K562 (cell line): ENCODE results near the gene DIRAS3. TPM values are rescaled to one million over a fixed set of nuclear protein-coding genes. Genes with fewer than 3 reads are reported as not detected.

Experiments used
- ATAC-seq: fragments of 200-7000 bp; cut with Tn5 transposase; 3 replicates; pipeline ENCODE4 v1.9.1; 2020; ENCODE audit warnings: moderate library complexity
- BruUV-seq: library from RNA; stranded (reverse); fragments of 400-500 nt; replicated peaks from 2 replicates; lab custom pipeline; 2021; lab: Mats Ljungman, UMichigan
- CTCF ChIA-PET: fragments of 300-600 bp; formaldehyde crosslinking; extraction: SDS; loops from one replicate; lab custom pipeline; 2021; ENCODE audit warnings: low intra/inter-chr PET ratio; lab: Yijun Ruan, JAX
- POLR2A ChIA-PET: fragments of 300-600, 350-650 bp; sonication (Branson Sonifier 250); formaldehyde crosslinking; extraction: SDS; loops from one replicate; lab custom pipeline; 2021; ENCODE audit warnings: antibody characterized with exemption, inconsistent platforms; lab: Yijun Ruan, JAX
- DNase-seq, 4 experiments: peaks; one replicate each; pipeline versions ENCODE4 v3.0.0 to v3.0.0-alpha.2; 2011 to 2018; ENCODE audit warnings: low spot score in 3 of 4, mixed read lengths in 3 of 4; ENCODE audit errors: extremely low read depth in 1 of 4
- FAIRE-seq: peaks from 2 replicates; lab custom pipeline; 2011; peaks lifted over from hg19 to GRCh38; lab: Jason Lieb, UNC
- H2AFZ ChIP-seq: 2 replicates; pipeline ENCODE4 v1.6.0; 2011; ENCODE audit warnings: low read depth, low read length, control low read depth, inconsistent platforms
- H3K27ac ChIP-seq: fragments of 200-600 bp; 3 replicates; pipeline ENCODE4 v1.8.0; 2011; ENCODE audit warnings: low read depth, mild to moderate bottlenecking, control low read depth, inconsistent platforms, low read length, moderate library complexity, mixed read lengths; ENCODE audit errors: extremely low read depth
- H3K27me3 ChIP-seq, 2 experiments: fragments of 300-600 bp in 1 of 2; 2 replicates in 1 of 2; 3 replicates in 1 of 2; pipeline versions ENCODE4 v1.6.0 to v1.8.0; 2011; ENCODE audit warnings: inconsistent platforms in 2 of 2, low read length in 2 of 2, mild to moderate bottlenecking in 1 of 2, mixed read lengths in 1 of 2, moderate library complexity in 1 of 2; ENCODE audit not compliant: control insufficient read depth in 2 of 2, insufficient read depth in 2 of 2
- H3K36me3 ChIP-seq: fragments of 300-600 bp; 3 replicates; pipeline ENCODE4 v1.8.0; 2011; ENCODE audit warnings: mild to moderate bottlenecking, low read length, inconsistent platforms; ENCODE audit not compliant: control insufficient read depth, insufficient read depth
- H3K4me1 ChIP-seq, 2 experiments: fragments of 200-600 bp in 1 of 2; replicated peaks in 1 of 2; 2 replicates in 1 of 2; 3 replicates in 1 of 2; pipeline versions ENCODE4 v1.5.1 to v1.8.0; 2011; ENCODE audit warnings: inconsistent platforms in 2 of 2, low read length in 2 of 2, mild to moderate bottlenecking in 1 of 2, mixed read lengths in 1 of 2, moderate library complexity in 1 of 2; ENCODE audit not compliant: control insufficient read depth in 2 of 2, insufficient read depth in 2 of 2
- H3K4me2 ChIP-seq: 2 replicates; pipeline ENCODE4 v1.6.1; 2011; ENCODE audit warnings: low read length, control low read depth, inconsistent platforms, mixed read lengths; ENCODE audit not compliant: insufficient read depth
- H3K4me3 ChIP-seq: fragments of 200-600 bp; sonication (generic), shearing (Covaris generic); 2 replicates; pipeline ENCODE4 v1.5.1; 2016; ENCODE audit warnings: control low read depth, inconsistent platforms
- H3K79me2 ChIP-seq: fragments of 200-600 bp; 3 replicates; pipeline ENCODE4 v1.8.0; 2011; ENCODE audit warnings: low read length, inconsistent platforms; ENCODE audit not compliant: control insufficient read depth, insufficient read depth
- H3K9ac ChIP-seq, 2 experiments: 2 replicates each; pipeline versions ENCODE4 v1.6.0 to v1.6.1; 2011; ENCODE audit warnings: low read depth in 2 of 2, low read length in 2 of 2, control low read depth in 1 of 2, inconsistent platforms in 1 of 2, mild to moderate bottlenecking in 1 of 2, mixed read lengths in 1 of 2; ENCODE audit not compliant: insufficient read depth in 1 of 2
- H3K9me1 ChIP-seq: one replicate; pipeline ENCODE4 v1.6.0; 2011; ENCODE audit warnings: inconsistent platforms, mild to moderate bottlenecking, low read length, moderate library complexity; ENCODE audit not compliant: control insufficient read depth, insufficient read depth
- H3K9me3 ChIP-seq: replicated peaks from 2 replicates; pipeline ENCODE4 v1.5.1; 2011; ENCODE audit warnings: low read depth, low read length, inconsistent platforms; ENCODE audit not compliant: control insufficient read depth, insufficient read depth
- H4K20me1 ChIP-seq: replicated peaks from 2 replicates; pipeline ENCODE4 v1.6.1; 2011; ENCODE audit warnings: low read length, inconsistent platforms, mixed read lengths; ENCODE audit not compliant: control insufficient read depth, insufficient read depth
- CBFB ChIP-seq: sonication (generic); formaldehyde crosslinking; IDR thresholded peaks from 2 replicates; pipeline ENCODE4 v1.4.0; 2020; ENCODE audit warnings: mild to moderate bottlenecking, missing genetic modification reagents
- in situ Hi-C: fragments of 300-500 bp; cut with MboI; formaldehyde crosslinking; loops from 4 replicates; pipeline ENCODE4 v1.15.0; 2018; ENCODE audit warnings: inconsistent platforms, mixed read lengths
- intact Hi-C: fragments of 100-400 bp; cut with micrococcal nuclease; formaldehyde crosslinking; loops from 2 replicates; pipeline ENCODE4 v1.14.2; 2022
- polyA plus RNA-seq, 8 experiments: library from polyadenylated mRNA; depleted of rRNA in 4 of 8; stranded (reverse) in 5 of 8; unstranded in 3 of 8; fragments of >200 nt; fragmentation: Nextera tagmentation in 2 of 8; fragmentation: Illumina TruSeq in 1 of 8; extraction: Ambion mirVana in 2 of 8; extraction: Trizol in 1 of 8; gene quantifications; 2 replicates each; pipeline versions ENCODE4 v1.2.1 to v1.2.3, GENCODE V29; 2011 to 2014; ENCODE audit warnings: inconsistent platforms in 1 of 8, missing spikeins in 1 of 8
- total RNA-seq, 7 experiments: library from RNA; depleted of rRNA in 6 of 7; stranded (reverse); fragments of >200 nt in 6 of 7; fragmentation: Illumina TruSeq in 2 of 7; extraction: Trizol in 2 of 7; gene quantifications; 2 replicates each; pipeline versions ENCODE4 v1.2.1 to v1.2.3, GENCODE V29; 2011 to 2021; ENCODE audit warnings: low replicate concordance in 1 of 7
- TF ChIP-seq, protein P1 (sequence below): fragments of 200-800 bp; sonication (Bioruptor generic); IDR thresholded peaks from 2 replicates; pipeline ENCODE4 v1.6.1; 2017; ENCODE audit warnings: missing genetic modification characterization, missing compliant biosample characterization
- TF ChIP-seq, protein P2 (sequence below), 2 experiments: fragments of 450-650 bp; IDR thresholded peaks; 2 replicates each; pipeline ENCODE4 v1.6.1; 2018; ENCODE audit warnings: mild to moderate bottlenecking in 2 of 2, low read depth in 1 of 2; ENCODE audit not compliant: partially characterized antibody in 2 of 2

The DIRAS3 gene
- total and polyA plus RNA-seq, 9 of the 15 experiments (the other 6 are each of a cell fraction or from before 2014, with no cell fraction given), result 7.9 to 96.1 (median 41.7) TPM

DNA sequence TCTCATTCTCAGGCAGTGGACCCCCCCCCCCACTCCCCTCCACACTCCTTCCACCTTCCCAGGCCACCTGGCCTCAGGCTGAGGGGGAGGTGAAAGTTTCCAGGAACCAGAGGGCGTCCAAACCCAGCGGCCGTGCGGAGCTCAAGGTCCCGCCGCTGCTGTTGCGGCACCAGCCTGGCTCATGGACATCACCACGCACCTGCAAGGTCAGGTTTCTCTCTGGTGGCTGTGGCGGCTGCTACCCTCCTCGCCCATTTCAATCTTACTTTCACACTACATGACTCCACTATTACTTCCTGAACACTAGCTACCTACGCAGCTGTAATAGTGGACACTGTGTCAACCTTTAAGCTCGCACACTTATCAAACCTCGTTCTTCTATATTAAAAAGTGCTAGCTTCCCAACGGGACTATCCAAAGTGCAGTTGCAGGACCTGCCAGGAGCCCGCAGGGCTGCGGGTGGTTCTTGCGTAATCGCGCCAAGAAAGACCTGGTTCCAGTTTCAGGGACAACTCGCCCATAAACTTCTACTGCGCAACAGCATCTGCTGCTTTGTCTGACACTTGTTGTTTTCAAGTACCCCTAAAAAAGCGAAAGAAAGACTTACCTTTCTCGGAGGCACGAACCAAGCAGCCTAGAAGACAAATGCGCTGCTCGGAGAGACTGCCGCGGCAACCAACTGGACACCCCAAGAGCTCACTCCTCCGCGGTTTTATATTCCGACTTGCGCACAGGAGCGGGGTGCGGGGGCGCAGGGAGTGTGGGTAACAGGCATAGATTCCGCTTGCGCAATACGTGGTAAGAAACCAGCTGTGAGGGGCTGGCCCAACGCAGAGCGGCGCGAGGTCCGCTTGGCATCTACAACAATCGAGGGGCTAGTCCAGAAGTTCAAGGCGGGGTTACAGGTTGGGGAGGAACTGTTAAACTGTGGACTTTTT lies at the start of gene DIRAS3 (continued):
- TF ChIP-seq, protein P1, sequence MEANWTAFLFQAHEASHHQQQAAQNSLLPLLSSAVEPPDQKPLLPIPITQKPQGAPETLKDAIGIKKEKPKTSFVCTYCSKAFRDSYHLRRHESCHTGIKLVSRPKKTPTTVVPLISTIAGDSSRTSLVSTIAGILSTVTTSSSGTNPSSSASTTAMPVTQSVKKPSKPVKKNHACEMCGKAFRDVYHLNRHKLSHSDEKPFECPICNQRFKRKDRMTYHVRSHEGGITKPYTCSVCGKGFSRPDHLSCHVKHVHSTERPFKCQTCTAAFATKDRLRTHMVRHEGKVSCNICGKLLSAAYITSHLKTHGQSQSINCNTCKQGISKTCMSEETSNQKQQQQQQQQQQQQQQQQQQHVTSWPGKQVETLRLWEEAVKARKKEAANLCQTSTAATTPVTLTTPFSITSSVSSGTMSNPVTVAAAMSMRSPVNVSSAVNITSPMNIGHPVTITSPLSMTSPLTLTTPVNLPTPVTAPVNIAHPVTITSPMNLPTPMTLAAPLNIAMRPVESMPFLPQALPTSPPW (CRISPR knock-in tag), result peak; percentile 38; the same call in 1 of the 2 replicates

- Histone ChIP-seq H2AFZ (no peak overlapping the region), H4K20me1 (no peaks in the 10 kb centered on the region), H3K27ac (no peak overlapping the region), H3K4me2 (no peak overlapping the region), H3K9me3 (no peaks in the 10 kb centered on the region), H3K9ac (no peak overlapping the region), H3K4me1 (no peaks in the 10 kb centered on the region), H3K79me2 (no peaks in the 10 kb centered on the region), H3K9me1 (no peaks in the 10 kb centered on the region), H3K27me3 (no peaks in the 10 kb centered on the region; a peak in 1 of 5 replicates), H3K36me3 (no peaks in the 10 kb centered on the region), H3K4me3 (no peak overlapping the region)
- DNase-seq (no peak), ATAC-seq (no peak), FAIRE-seq (no peak)
- POLR2A ChIA-PET, result interaction anchor here (1.1 kb wide), 1 partner anchor 35 kb away, joined by 3 read pairs; no protein-coding TSS in a partner anchor
- in situ Hi-C loops (no loop called here), intact Hi-C loops (no loop called here)
- no TSS peak for BruUV-seq
- TF ChIP-seq CBFB (CRISPR knock-in tag), result no peak
- TF ChIP-seq, protein P2, sequence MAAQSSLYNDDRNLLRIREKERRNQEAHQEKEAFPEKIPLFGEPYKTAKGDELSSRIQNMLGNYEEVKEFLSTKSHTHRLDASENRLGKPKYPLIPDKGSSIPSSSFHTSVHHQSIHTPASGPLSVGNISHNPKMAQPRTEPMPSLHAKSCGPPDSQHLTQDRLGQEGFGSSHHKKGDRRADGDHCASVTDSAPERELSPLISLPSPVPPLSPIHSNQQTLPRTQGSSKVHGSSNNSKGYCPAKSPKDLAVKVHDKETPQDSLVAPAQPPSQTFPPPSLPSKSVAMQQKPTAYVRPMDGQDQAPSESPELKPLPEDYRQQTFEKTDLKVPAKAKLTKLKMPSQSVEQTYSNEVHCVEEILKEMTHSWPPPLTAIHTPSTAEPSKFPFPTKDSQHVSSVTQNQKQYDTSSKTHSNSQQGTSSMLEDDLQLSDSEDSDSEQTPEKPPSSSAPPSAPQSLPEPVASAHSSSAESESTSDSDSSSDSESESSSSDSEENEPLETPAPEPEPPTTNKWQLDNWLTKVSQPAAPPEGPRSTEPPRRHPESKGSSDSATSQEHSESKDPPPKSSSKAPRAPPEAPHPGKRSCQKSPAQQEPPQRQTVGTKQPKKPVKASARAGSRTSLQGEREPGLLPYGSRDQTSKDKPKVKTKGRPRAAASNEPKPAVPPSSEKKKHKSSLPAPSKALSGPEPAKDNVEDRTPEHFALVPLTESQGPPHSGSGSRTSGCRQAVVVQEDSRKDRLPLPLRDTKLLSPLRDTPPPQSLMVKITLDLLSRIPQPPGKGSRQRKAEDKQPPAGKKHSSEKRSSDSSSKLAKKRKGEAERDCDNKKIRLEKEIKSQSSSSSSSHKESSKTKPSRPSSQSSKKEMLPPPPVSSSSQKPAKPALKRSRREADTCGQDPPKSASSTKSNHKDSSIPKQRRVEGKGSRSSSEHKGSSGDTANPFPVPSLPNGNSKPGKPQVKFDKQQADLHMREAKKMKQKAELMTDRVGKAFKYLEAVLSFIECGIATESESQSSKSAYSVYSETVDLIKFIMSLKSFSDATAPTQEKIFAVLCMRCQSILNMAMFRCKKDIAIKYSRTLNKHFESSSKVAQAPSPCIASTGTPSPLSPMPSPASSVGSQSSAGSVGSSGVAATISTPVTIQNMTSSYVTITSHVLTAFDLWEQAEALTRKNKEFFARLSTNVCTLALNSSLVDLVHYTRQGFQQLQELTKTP (IDR thresholded peaks at IDR 0.05; ENCODE audit: low read depth in 1 of 2, partially characterized antibody in 2 of 2), result no peak
- CTCF ChIA-PET, result no interaction called here
Measured at GRCh38 chr1:68093737-68094136, 43.3 kb upstream of the DIRAS3 start.
